ENCODE data around the gene NECAB2. TPM values are rescaled to one million over a fixed set of nuclear protein-coding genes. Genes with fewer than 3 reads are reported as not detected.

The NECAB2 gene
- total RNA-seq, 2 donors from 2014 or later: 0.24 to 1.0 TPM

GRCh38 chr16:84001726-84002125 is 33.7 kb downstream of the NECAB2 start:
- DNase-seq: no peak
- no peak for ATAC-seq
- intact Hi-C loops (cut with DNase I, micrococcal nuclease): no loop called here

GRCh38 chr16:84003038-84003437 is 35.0 kb downstream of the NECAB2 start:
- DNase-seq (no peak), ATAC-seq (no peak)
- intact Hi-C loops (cut with DNase I, micrococcal nuclease): no loop called here

- intact Hi-C loops (cut with DNase I, micrococcal nuclease): no loop called here
- no peak for DNase-seq
- ATAC-seq: no peak
These were observed 36.4 kb downstream of the NECAB2 start for GRCh38 chr16:84004442-84004841.

GRCh38 chr16:84005391-84005790 is 37.3 kb downstream of the NECAB2 start:
- no peak for DNase-seq
- intact Hi-C loops (cut with DNase I, micrococcal nuclease): no loop called here
- ATAC-seq: no peak

- DNase-seq (no peak), ATAC-seq (no peak)
- intact Hi-C loops (cut with DNase I, micrococcal nuclease): no loop called here
These were observed 39.5 kb downstream of the NECAB2 start for GRCh38 chr16:84007520-84007919.

GRCh38 chr16:84007965-84008364 is 39.9 kb downstream of the NECAB2 start:
- ATAC-seq (no peak), DNase-seq (no peak)
- intact Hi-C loops (cut with DNase I, micrococcal nuclease): no loop called here

- ATAC-seq: no peak
- intact Hi-C loops (cut with DNase I, micrococcal nuclease): no loop called here
- no peak for DNase-seq
These were observed 41.2 kb downstream of the NECAB2 start for GRCh38 chr16:84009282-84009681.

GRCh38 chr16:84013787-84014569 is 45.9 kb downstream of the NECAB2 start:
- ATAC-seq (peak; percentile 88), DNase-seq (peak; percentile 89 to 95)
- intact Hi-C loops (cut with DNase I, micrococcal nuclease): no loop called here

GRCh38 chr16:84014570-84015327 is 46.7 kb downstream of the NECAB2 start:
- intact Hi-C loops (cut with DNase I, micrococcal nuclease): no loop called here
- no peak for ATAC-seq
- DNase-seq: peak in 1 of 2 donors; percentile 23

GRCh38 chr16:84015399-84015798 is 47.4 kb downstream of the NECAB2 start:
- ATAC-seq: no peak
- DNase-seq: no peak
- intact Hi-C loops (cut with DNase I, micrococcal nuclease): no loop called here

- ATAC-seq: no peak
- DNase-seq: no peak
- intact Hi-C loops (cut with DNase I, micrococcal nuclease): no loop called here
These were observed 48.4 kb downstream of the NECAB2 start for GRCh38 chr16:84016477-84016876.

- no peak for ATAC-seq
- intact Hi-C loops (cut with DNase I, micrococcal nuclease): no loop called here
- DNase-seq: no peak
These were observed 50.7 kb downstream of the NECAB2 start for GRCh38 chr16:84018710-84019109.

GRCh38 chr16:84020353-84020752 is 52.3 kb downstream of the NECAB2 start:
- ATAC-seq: no peak

GRCh38 chr16:84021488-84021887 is 53.4 kb downstream of the NECAB2 start:
- ATAC-seq (no peak), DNase-seq (no peak)
- intact Hi-C loops (cut with DNase I, micrococcal nuclease): no loop called here

More at GRCh38 chr16:84020353-84020752, 52.3 kb downstream of the NECAB2 start:
- intact Hi-C loops (cut with DNase I, micrococcal nuclease): no loop called here
- no peak for DNase-seq

GRCh38 chr16:84022644-84023043 is 54.6 kb downstream of the NECAB2 start:
- intact Hi-C loops (cut with DNase I, micrococcal nuclease): no loop called here
- DNase-seq: no peak
- no peak for ATAC-seq

- intact Hi-C loops (cut with DNase I, micrococcal nuclease): no loop called here
- DNase-seq: no peak
- no peak for ATAC-seq
These were observed 56.8 kb downstream of the NECAB2 start for GRCh38 chr16:84024854-84025253.

- intact Hi-C loops (cut with DNase I, micrococcal nuclease): no loop called here
These were observed 58.6 kb downstream of the NECAB2 start for GRCh38 chr16:84026606-84027005.

GRCh38 chr16:84027625-84028024 is 59.6 kb downstream of the NECAB2 start:
- intact Hi-C loops (cut with DNase I, micrococcal nuclease): no loop called here
- DNase-seq: no peak
- ATAC-seq: no peak

More at GRCh38 chr16:84026606-84027005, 58.6 kb downstream of the NECAB2 start:
- DNase-seq (no peak), ATAC-seq (no peak)

- intact Hi-C loops (cut with DNase I, micrococcal nuclease): no loop called here
- DNase-seq (no peak), ATAC-seq (no peak)
These were observed 61.4 kb downstream of the NECAB2 start for GRCh38 chr16:84029297-84030047.

GRCh38 chr16:84031556-84031955 is 63.5 kb downstream of the NECAB2 start:
- intact Hi-C loops (cut with DNase I, micrococcal nuclease): no loop called here
- DNase-seq (no peak), ATAC-seq (no peak)
